ENCODE measurements around the gene CTNNA1. TPM values are rescaled to one million over a fixed set of nuclear protein-coding genes. Genes with fewer than 3 reads are reported as not detected.

The CTNNA1 gene
- total and polyA plus RNA-seq, 2 of the 8 experiments (the other 6 are each of a cell fraction or from before 2014, with no cell fraction given), result 115 to 349 TPM

GRCh38 chr5:138875552-138875875, 122.3 kb downstream of the CTNNA1 start:
- no peak overlapping the region for H2AK5ac ChIP-seq (ENCODE audit: low read depth, low read length)
- CTCF ChIA-PET (ENCODE audit: partially characterized antibody), result interaction anchor here (1.1 to 1.7 kb wide), 3 partner anchors 49 to 86 kb away, joined by 3 to 5 read pairs (median 4); no protein-coding TSS in a partner anchor
- H2BK12ac ChIP-seq (ENCODE audit: low read depth, low read length), result no peak overlapping the region
- H4K8ac ChIP-seq (ENCODE audit: extremely low read depth, insufficient read depth, low read length), result no peak overlapping the region
- no peaks in the 10 kb centered on the region for H3K27me3 ChIP-seq (replicated peaks in 1 of 4; ENCODE audit: control insufficient read depth in 3 of 4, extremely low read depth in 1 of 4, insufficient read depth in 3 of 4, low read length in 3 of 4)
- H4K91ac ChIP-seq (replicated peaks; ENCODE audit: insufficient read length, low read length), result no peak overlapping the region
- H3K23ac ChIP-seq (ENCODE audit: insufficient read length), result no peak overlapping the region
- no peak overlapping the region for H3K4me2 ChIP-seq (ENCODE audit: insufficient read depth in 1 of 2, low read depth in 2 of 2, low read length in 2 of 2)
- H4K20me1 ChIP-seq (replicated peaks in 1 of 2; ENCODE audit: control insufficient read depth in 1 of 2, insufficient read depth in 2 of 2, low read length in 2 of 2), result no peaks in the 10 kb centered on the region
- TF ChIP-seq POLR2AphosphoS5 (IDR thresholded peaks at IDR 0.05; ENCODE audit: low read depth, low read length) (no peak), POU5F1 (IDR thresholded peaks at IDR 0.05; ENCODE audit: low read depth, low read length) (no peak), USF2 (IDR thresholded peaks at IDR 0.05; ENCODE audit: low read length) (no peak)
- TF ChIP-seq, protein P1, sequence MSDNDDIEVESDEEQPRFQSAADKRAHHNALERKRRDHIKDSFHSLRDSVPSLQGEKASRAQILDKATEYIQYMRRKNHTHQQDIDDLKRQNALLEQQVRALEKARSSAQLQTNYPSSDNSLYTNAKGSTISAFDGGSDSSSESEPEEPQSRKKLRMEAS (IDR thresholded peaks at IDR 0.05), result no peak
- TF ChIP-seq, protein P2, sequence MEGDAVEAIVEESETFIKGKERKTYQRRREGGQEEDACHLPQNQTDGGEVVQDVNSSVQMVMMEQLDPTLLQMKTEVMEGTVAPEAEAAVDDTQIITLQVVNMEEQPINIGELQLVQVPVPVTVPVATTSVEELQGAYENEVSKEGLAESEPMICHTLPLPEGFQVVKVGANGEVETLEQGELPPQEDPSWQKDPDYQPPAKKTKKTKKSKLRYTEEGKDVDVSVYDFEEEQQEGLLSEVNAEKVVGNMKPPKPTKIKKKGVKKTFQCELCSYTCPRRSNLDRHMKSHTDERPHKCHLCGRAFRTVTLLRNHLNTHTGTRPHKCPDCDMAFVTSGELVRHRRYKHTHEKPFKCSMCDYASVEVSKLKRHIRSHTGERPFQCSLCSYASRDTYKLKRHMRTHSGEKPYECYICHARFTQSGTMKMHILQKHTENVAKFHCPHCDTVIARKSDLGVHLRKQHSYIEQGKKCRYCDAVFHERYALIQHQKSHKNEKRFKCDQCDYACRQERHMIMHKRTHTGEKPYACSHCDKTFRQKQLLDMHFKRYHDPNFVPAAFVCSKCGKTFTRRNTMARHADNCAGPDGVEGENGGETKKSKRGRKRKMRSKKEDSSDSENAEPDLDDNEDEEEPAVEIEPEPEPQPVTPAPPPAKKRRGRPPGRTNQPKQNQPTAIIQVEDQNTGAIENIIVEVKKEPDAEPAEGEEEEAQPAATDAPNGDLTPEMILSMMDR (IDR thresholded peaks at IDR 0.05; ENCODE audit: control extremely low read depth in 1 of 3, insufficient read depth in 1 of 3, low read depth in 1 of 3, low read length in 3 of 3), result no peak
- TF ChIP-seq, protein P3, sequence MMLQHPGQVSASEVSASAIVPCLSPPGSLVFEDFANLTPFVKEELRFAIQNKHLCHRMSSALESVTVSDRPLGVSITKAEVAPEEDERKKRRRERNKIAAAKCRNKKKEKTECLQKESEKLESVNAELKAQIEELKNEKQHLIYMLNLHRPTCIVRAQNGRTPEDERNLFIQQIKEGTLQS (IDR thresholded peaks at IDR 0.05; ENCODE audit: insufficient read depth, low read depth, low read length), result no peak
- no peak overlapping the region for H3K27ac ChIP-seq (ENCODE audit: low read depth, low read length)
- H3K79me1 ChIP-seq (ENCODE audit: low read depth, low read length), result no peaks in the 10 kb centered on the region; the same call in 1 of the 2 replicates
- no peaks in the 10 kb centered on the region for H3K9me3 ChIP-seq (ENCODE audit: insufficient read depth in 2 of 2, low read depth in 1 of 2, low read length in 1 of 2)
- H2BK120ac ChIP-seq (replicated peaks; ENCODE audit: low read depth, low read length), result no peak overlapping the region
- no peak overlapping the region; a peak in 1 of 8 replicates for H3K4me3 ChIP-seq (ENCODE audit: extremely low read depth in 1 of 4, insufficient read depth in 2 of 4, low read depth in 3 of 4, low read length in 4 of 4)
- H3K14ac ChIP-seq (ENCODE audit: insufficient read length), result no peak overlapping the region
- no peak overlapping the region for H2BK20ac ChIP-seq (ENCODE audit: low read length)
- no peak overlapping the region for H2AFZ ChIP-seq (ENCODE audit: low read length)
- no peaks in the 10 kb centered on the region for H3K23me2 ChIP-seq (ENCODE audit: low read depth, low read length)
- H3K4ac ChIP-seq (replicated peaks; ENCODE audit: insufficient read length, low read depth, low read length), result no peak overlapping the region
- H3K56ac ChIP-seq (replicated peaks; ENCODE audit: insufficient read length, low read depth, low read length), result no peak overlapping the region
- no peak overlapping the region for H3K9ac ChIP-seq (replicated peaks in 1 of 4; ENCODE audit: extremely low read depth in 1 of 4, low read depth in 3 of 4, low read length in 3 of 4)
- POLR2A ChIA-PET (ENCODE audit: partially characterized antibody), result interaction anchor here (1.1 kb wide), 1 partner anchor 9 kb away, joined by 3 read pairs; no protein-coding TSS in a partner anchor
- 91% methylated on average over 2 of the region's 2 CpGs; no CpG with 5 or more reads in 1 of the 2 experiments for WGBS, 2 experiments (ENCODE audit: extremely low coverage in 1 of 2, insufficient coverage in 1 of 2, insufficient read length in 1 of 2, insufficient replicate concordance in 2 of 2, low coverage in 1 of 2, low lambda C conversion rate in 2 of 2, missing lambda C conversion rate in 1 of 2)
- FAIRE-seq (no peak), DNase-seq (ENCODE audit: low read depth in 1 of 2, low spot score in 2 of 2) (no peak)
- no peaks in the 10 kb centered on the region for H3K36me3 ChIP-seq (ENCODE audit: control insufficient read depth in 2 of 4, insufficient read depth in 4 of 4, low read length in 3 of 4)
- H2BK5ac ChIP-seq (ENCODE audit: low read depth, low read length), result no peak overlapping the region
- no peak overlapping the region for H3K18ac ChIP-seq (ENCODE audit: extremely low read depth, low read length)
- H4K5ac ChIP-seq (ENCODE audit: insufficient read length, low read depth, low read length), result no peak overlapping the region
- H2BK15ac ChIP-seq (ENCODE audit: low read length), result no peak overlapping the region
- H3K4me1 ChIP-seq (replicated peaks in 1 of 4; ENCODE audit: control insufficient read depth in 3 of 4, insufficient read depth in 4 of 4, low read length in 3 of 4), result peaks cover 3 to 25% (median 20%) of the 10 kb centered on the region in 4 experiments; a peak in 5 of 7 replicates
- H3K79me2 ChIP-seq (ENCODE audit: control insufficient read depth in 1 of 2, insufficient read depth in 2 of 2, low read length in 2 of 2), result peaks cover 0 to 91% of the 10 kb centered on the region in 2 experiments
